HG02981 (cell line): ENCODE measurements around the gene ATP2C2.

Experiments used
- ATAC-seq: cut with Tn5 transposase; IDR thresholded peaks from one replicate; pipeline ENCODE4 v1.9.1; 2021; ENCODE audit warnings: mild to moderate bottlenecking, moderate library complexity; ENCODE audit not compliant: unreplicated experiment

Gene ATP2C2

DNA sequence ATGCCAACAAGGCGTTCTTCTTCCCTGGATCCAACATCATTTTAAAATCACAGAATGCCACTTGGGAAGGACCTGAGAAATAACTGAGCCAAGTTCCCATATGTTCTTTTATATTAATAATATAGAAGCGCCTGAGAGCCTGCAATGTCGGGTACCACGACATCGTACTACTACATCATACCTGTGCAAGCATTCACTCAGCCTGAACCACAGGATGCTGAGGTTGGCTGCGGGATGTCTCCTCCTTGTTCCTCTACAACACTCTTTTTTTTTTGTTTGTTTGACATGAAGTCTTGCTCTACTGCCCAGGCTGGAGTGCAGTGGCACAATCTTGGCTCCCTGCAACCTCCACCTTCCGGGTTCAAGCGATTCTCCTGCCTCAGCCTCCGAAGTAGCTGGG, 2.1 kb upstream of the ATP2C2 start:
- ATAC-seq: no peak

GRCh38 chr16:84367297-84367680, 1.0 kb upstream of the ATP2C2 start:
- no peak for ATAC-seq

- ATAC-seq: no peak
Measured at GRCh38 chr16:84367750-84368307, 509 bp upstream of the ATP2C2 start.

GRCh38 chr16:84369105-84369504, 767 bp downstream of the ATP2C2 start:
- no peak for ATAC-seq

GRCh38 chr16:84369938-84370627, 1.7 kb downstream of the ATP2C2 start:
- ATAC-seq: no peak

DNA sequence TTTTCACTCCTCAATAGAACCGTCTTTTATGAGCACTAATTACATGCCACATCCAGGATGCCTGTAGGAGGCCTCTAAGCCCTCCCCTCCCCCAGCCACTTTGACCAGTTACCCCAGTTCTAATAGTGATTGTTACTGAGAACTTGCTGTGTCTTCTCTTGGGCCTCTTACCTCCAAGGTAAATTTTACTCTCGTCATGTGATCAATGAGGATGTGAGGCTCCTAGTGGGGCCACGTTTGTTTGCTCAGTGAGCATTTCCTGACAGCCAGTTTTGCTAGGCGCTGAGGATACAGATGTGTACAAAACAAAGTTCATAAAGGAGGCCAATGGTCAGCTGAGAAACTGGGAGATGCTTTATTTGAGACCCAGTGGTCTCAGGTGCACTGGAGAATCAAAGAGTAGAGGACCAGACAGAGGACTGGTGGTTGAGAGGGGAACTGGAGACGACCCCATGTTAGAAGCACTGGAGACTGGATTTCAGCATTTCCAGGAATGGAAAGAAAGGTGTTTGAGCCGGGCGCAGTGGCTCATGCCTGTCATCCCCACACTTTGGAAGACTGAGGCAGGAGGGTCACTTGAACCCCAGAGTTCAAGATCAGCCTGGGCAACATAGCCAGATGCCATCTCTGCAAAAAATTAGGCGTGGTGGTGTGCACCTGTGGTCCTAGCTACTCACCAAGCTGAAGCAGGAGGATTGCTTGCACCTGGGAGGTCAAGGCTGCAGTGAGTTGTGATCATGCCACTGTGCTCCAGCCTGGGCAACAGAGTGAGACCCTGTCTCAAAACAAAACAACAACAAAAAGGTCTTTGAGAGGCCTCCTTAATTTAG, 2.6 kb downstream of the ATP2C2 start:
- no peak for ATAC-seq

- ATAC-seq: no peak
Measured at GRCh38 chr16:84371553-84371865, 3.2 kb downstream of the ATP2C2 start.

GRCh38 chr16:84373907-84374489, 5.7 kb downstream of the ATP2C2 start:
- no peak for ATAC-seq

DNA sequence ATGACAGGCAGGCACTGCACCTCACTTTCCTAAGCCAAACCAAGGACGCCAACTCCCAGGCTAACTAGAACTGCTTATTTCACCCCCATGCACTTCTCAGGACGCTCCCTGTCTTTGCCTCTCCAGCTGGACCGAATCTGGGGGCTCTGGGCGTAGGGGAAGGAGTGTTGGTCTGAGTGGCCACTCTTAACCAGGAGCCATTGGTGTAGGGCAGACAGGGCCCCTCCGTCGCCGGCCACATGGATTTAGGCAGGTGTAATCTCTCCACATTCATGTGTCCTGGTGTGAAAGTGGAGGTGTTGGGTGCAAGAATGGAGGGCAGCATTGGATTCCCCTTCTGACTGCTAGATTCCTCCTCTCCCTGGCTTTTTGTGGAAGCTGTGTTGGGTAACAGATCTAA, 9.8 kb downstream of the ATP2C2 start:
- ATAC-seq: no peak

DNA sequence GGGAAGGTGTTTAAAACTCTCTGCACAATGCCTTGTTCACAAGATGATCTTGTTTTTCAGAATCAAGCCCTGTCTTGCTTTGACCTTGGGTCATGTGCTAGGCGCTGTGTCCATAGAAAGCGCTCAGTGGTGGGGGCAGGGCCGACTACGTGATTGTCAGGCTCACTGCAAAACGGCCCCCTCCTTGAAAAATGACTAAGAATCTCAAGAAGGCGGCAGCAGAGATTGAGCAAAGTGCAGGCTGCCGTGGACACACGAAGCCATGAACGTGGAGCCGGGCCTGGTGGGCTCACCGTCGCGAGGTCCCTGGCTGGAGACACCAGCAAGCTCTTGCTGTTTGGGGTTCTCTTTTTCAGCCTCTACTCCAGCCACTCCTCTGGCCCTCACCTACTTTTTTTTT, 10.2 kb downstream of the ATP2C2 start:
- ATAC-seq: no peak

GRCh38 chr16:84379008-84379708, 10.8 kb downstream of the ATP2C2 start:
- no peak for ATAC-seq

- ATAC-seq: no peak
Measured at GRCh38 chr16:84379709-84380362, 11.5 kb downstream of the ATP2C2 start.

DNA sequence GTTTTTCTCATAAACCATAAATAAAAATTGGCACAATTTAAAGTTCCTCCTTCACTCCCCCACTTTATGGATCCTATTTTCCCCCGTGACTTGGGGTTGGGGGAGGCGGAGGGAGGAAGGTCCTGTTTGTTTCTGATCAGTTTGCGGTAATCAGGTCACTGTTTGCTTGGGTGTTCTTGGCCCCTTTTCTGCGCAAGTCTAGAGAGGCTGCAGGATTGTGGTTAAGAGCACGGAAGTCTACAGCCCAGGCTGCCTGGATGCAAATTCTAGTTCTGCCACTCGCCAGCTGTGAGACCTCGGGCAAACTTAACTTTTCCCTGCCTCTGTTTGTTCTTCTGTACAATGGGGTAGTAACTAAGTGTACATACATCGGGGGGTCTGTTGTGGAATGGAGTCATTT, 12.1 kb downstream of the ATP2C2 start:
- no peak for ATAC-seq

DNA sequence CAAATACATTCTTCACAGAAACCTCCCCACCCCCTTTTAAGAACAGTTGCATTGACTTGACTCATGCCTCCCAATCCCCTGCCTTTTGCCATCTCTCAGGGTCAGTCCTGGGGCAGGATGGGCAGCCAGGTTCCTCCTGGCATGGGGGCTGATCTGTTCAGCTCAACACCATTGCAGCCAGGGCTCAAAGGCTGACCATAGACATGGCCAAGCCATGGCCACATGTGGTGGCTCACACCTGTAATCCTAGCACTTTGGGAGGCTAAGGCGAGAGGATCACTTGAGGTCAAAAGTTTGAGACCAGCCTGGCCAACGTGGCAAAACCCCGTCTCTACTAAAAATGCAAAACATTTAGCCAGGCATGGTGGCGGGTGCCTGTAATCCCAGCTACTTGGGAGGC, 14.1 kb downstream of the ATP2C2 start:
- ATAC-seq: no peak

DNA sequence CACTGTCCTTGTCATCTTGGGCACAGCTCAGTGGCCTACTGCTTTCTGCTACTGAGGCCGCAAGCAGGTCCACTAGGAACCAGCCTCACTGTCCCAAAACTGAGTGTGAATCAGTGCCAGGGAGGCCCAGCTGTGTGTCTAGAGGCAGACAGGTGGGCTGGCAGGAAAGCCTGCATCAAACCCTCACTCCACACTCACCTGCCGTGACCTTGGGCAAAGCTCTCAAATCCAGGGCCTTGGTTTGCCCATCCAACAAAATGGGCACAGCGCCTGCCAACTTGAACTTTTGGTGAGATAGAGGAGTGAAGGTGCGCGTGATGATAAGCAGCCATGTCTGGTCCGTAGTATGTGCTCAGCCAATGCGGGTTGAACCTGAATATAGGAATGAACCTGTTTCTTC, 14.8 kb downstream of the ATP2C2 start:
- no peak for ATAC-seq

GRCh38 chr16:84386047-84386446, 17.7 kb downstream of the ATP2C2 start:
- ATAC-seq: no peak

GRCh38 chr16:84387021-84387420, 18.7 kb downstream of the ATP2C2 start:
- ATAC-seq: no peak

- no peak for ATAC-seq
Measured at GRCh38 chr16:84390131-84390785, 21.9 kb downstream of the ATP2C2 start.

DNA sequence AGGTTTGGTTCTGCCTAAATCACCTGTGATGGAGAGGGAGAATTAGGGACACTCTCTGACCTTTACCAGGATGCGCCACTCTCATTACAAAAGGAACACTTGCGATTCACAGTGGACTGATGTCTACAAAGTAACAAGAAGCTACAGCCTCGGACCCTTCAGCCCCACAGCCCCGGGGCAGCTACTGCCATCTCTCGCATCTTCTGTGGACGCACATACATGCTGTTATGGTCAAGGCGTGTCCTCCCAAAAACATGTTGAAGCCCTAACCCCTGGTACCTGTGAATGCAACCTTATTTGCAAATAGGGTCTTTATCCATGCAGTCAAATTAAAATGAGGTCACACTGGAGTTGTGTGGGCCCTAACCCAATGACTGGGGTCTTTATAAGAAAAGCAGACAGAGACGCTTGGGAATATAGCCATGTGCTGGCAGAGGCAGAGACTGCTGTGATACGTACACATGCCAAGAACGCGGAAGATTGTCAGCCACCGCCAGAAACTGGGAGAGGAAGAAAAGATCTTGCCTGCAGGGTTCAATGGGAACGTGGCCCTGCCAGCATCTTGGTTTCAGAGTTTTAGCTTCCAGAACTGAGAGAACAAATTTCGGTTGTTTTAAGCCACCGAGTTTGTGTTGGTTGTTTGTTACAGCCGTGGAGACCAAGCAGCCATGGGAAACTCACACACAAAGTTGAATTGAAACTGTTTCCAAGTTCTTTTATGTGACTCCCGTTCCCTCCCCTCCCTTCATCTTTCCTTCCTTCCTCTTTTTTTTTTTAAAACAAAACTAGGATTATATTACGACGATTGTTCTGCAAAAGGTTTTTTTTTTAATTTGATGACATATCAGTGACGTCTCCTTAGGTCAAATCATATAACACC, 23.1 kb downstream of the ATP2C2 start:
- ATAC-seq: no peak
